Common myeloid progenitor, CD34-positive (primary cell): ENCODE data around the gene HNRNPH2.
A peak's percentile ranks its signal among the peaks of the same experiment; 100 is the strongest.

Experiments
- CTCF ChIA-PET: fragments of 350-600 bp; sonication (Branson Sonifier 250); formaldehyde crosslinking; loops from one replicate; lab custom pipeline; 2021; ENCODE audit warnings: antibody characterized with exemption; lab: Charles Lee
- POLR2A ChIA-PET: fragments of 350-600 bp; sonication (Branson Sonifier 250); formaldehyde crosslinking; loops from one replicate; lab custom pipeline; 2021; ENCODE audit warnings: antibody characterized with exemption; lab: Charles Lee
- DNase-seq, 3 donors: peaks; one replicate each; pipeline versions ENCODE4 v3.0.0 to v3.0.0-alpha.2; 2013
- H3K27ac ChIP-seq, 2 experiments: 1 replicate in 1 of 2; 2 replicates in 1 of 2; pipeline ENCODE4 v1.7.0; 2013; ENCODE audit warnings: inconsistent platforms in 2 of 2, low read length in 2 of 2, mild to moderate bottlenecking in 2 of 2, low read depth in 1 of 2, moderate library complexity in 1 of 2; ENCODE audit not compliant: severe bottlenecking in 2 of 2, insufficient read depth in 1 of 2, poor library complexity in 1 of 2
- H3K27me3 ChIP-seq, 5 experiments: replicated peaks in 2 of 5; 1 replicate in 3 of 5; 2 replicates in 2 of 5; pipeline versions ENCODE4 v1.6.1 to v1.7.0; 2013; ENCODE audit warnings: low read length in 4 of 5, mild to moderate bottlenecking in 2 of 5, moderate library complexity in 2 of 5, inconsistent platforms in 1 of 5; ENCODE audit not compliant: insufficient read depth in 5 of 5, control insufficient read depth in 4 of 5
- H3K36me3 ChIP-seq, 4 experiments: 1 replicate in 2 of 4; 2 replicates in 2 of 4; pipeline versions ENCODE4 v1.6.1 to v1.7.0; 2013; ENCODE audit warnings: low read length in 3 of 4, control low read depth in 1 of 4, mild to moderate bottlenecking in 1 of 4; ENCODE audit not compliant: control insufficient read depth in 4 of 4, insufficient read depth in 4 of 4
- H3K4me1 ChIP-seq, 4 experiments: 1 replicate in 3 of 4; 2 replicates in 1 of 4; pipeline versions ENCODE4 v1.6.1 to v1.7.1; 2013; ENCODE audit warnings: low read length in 3 of 4, mild to moderate bottlenecking in 3 of 4, control low read depth in 1 of 4, inconsistent platforms in 1 of 4, moderate library complexity in 1 of 4; ENCODE audit not compliant: control insufficient read depth in 4 of 4, insufficient read depth in 4 of 4; ENCODE audit errors: control extremely low read depth in 1 of 4
- H3K4me3 ChIP-seq, 7 experiments: 1 replicate in 4 of 7; 2 replicates in 3 of 7; pipeline versions ENCODE4 v1.5.1 to v1.7.0; 2013; ENCODE audit warnings: mild to moderate bottlenecking in 7 of 7, low read length in 6 of 7, moderate library complexity in 6 of 7, inconsistent platforms in 2 of 7, low read depth in 2 of 7, control low read depth in 1 of 7; ENCODE audit not compliant: insufficient read depth in 4 of 7, control insufficient read depth in 1 of 7; ENCODE audit errors: extremely low read depth in 1 of 7
- H3K9me3 ChIP-seq, 5 experiments: 1 replicate in 4 of 5; 2 replicates in 1 of 5; pipeline versions ENCODE4 v1.6.1 to v1.7.1; 2013; ENCODE audit warnings: low read length in 4 of 5, mild to moderate bottlenecking in 2 of 5, inconsistent platforms in 1 of 5, low read depth in 1 of 5, moderate library complexity in 1 of 5; ENCODE audit not compliant: control insufficient read depth in 4 of 5, insufficient read depth in 2 of 5; ENCODE audit errors: control extremely low read depth in 1 of 5
- WGBS: methylation state at CpG from one replicate; pipeline ENCODE4 v1.1.5; 2013; ENCODE audit not compliant: insufficient coverage; 5-methylcytosine and 5-hydroxymethylcytosine counted together

Gene HNRNPH2

GRCh38 chrX:101369687-101370086 is 38.3 kb upstream of the HNRNPH2 start:
- Histone ChIP-seq H3K4me3 (peak overlapping the region in 1 of 7 experiments; percentile 8), H3K27ac (no peak overlapping the region), H3K4me1 (peaks cover 2 to 17% (median 11%) of the 10 kb centered on the region in 4 experiments), H3K27me3 (no peaks in the 10 kb centered on the region), H3K36me3 (peaks cover 4 to 21% (median 11%) of the 10 kb centered on the region in 4 experiments), H3K9me3 (no peaks in the 10 kb centered on the region)
- CTCF ChIA-PET, result no interaction called here
- POLR2A ChIA-PET, result no interaction called here
- DNase-seq, result no peak
- 85% methylated on average over 5 of the region's 6 CpGs for WGBS

GRCh38 chrX:101370888-101371504 is 37.0 kb upstream of the HNRNPH2 start:
- peak in 2 of 3 donors; percentile 29 to 43 for DNase-seq
- Histone ChIP-seq H3K9me3 (no peaks in the 10 kb centered on the region), H3K27ac (no peak overlapping the region), H3K36me3 (peaks cover 2 to 23% (median 7%) of the 10 kb centered on the region in 4 experiments), H3K4me1 (peaks cover 2 to 17% (median 11%) of the 10 kb centered on the region in 4 experiments), H3K27me3 (peaks cover 0 to 2% (median 0%) of the 10 kb centered on the region in 5 experiments), H3K4me3 (no peak overlapping the region)
- 27% methylated on average over 2 of the region's 3 CpGs for WGBS
- CTCF ChIA-PET, result no interaction called here
- POLR2A ChIA-PET, result no interaction called here

GRCh38 chrX:101377547-101377946 is 30.5 kb upstream of the HNRNPH2 start:
- 20% methylated on average over 1 of the region's 1 CpG for WGBS
- DNase-seq, result peak in 1 of 3 donors; percentile 17
- CTCF ChIA-PET, result interaction anchor here (1.4 kb wide), 1 partner anchor 8 kb away, joined by 3 read pairs; the partner anchor contains the start of gene BTK
- Histone ChIP-seq H3K4me3 (no peak overlapping the region), H3K36me3 (peaks cover 0 to 15% (median 1%) of the 10 kb centered on the region in 4 experiments), H3K9me3 (no peaks in the 10 kb centered on the region), H3K4me1 (peaks cover 0 to 3% (median under 1%) of the 10 kb centered on the region in 4 experiments), H3K27ac (no peak overlapping the region), H3K27me3 (peaks cover 0 to 2% (median 0%) of the 10 kb centered on the region in 5 experiments)
- POLR2A ChIA-PET, result no interaction called here

GRCh38 chrX:101383679-101384205 is 24.3 kb upstream of the HNRNPH2 start:
- Histone ChIP-seq H3K27me3 (no peaks in the 10 kb centered on the region), H3K4me3 (peak overlapping the region in 2 of 7 experiments; percentile 52 to 56), H3K9me3 (no peaks in the 10 kb centered on the region), H3K4me1 (peaks cover 10 to 35% (median 17%) of the 10 kb centered on the region in 4 experiments), H3K27ac (no peak overlapping the region), H3K36me3 (no peaks in the 10 kb centered on the region)
- ChIA-PET POLR2A (no interaction called here), CTCF (interaction anchor here (0.8 to 1.1 kb wide), 2 partner anchors 9 to 18 kb away, joined by 3 to 4 read pairs; no protein-coding TSS in a partner anchor)
- 41% methylated on average over 2 of the region's 4 CpGs for WGBS
- DNase-seq, result peak in 2 of 3 donors; percentile 47 to 53

- H3K27ac ChIP-seq, result peak overlapping the region; percentile 38 to 79
- ChIA-PET POLR2A (no interaction called here), CTCF (interaction anchor here (1.1 kb wide), 1 partner anchor 8 kb away, joined by 3 read pairs; no protein-coding TSS in a partner anchor)
- DNase-seq, result no peak
- no peaks in the 10 kb centered on the region for H3K36me3 ChIP-seq
- 77% methylated on average over 7 of the region's 7 CpGs for WGBS
- peak overlapping the region in 6 of 7 experiments; percentile 51 to 75 (median 62) for H3K4me3 ChIP-seq
- no peaks in the 10 kb centered on the region for H3K27me3 ChIP-seq
- no peaks in the 10 kb centered on the region for H3K9me3 ChIP-seq
- H3K4me1 ChIP-seq, result peaks cover 10 to 38% (median 17%) of the 10 kb centered on the region in 4 experiments
Measured at GRCh38 chrX:101385026-101385684, 22.9 kb upstream of the HNRNPH2 start.

- DNase-seq, result peak in 2 of 3 donors; percentile 68 to 73
- peak within 1 kb of the TSS; percentile 38 to 79 for H3K27ac ChIP-seq
- 47% methylated on average over 8 of the region's 9 CpGs for WGBS
- H3K27me3 ChIP-seq, result peaks cover 0 to 4% (median 0%) of the 10 kb centered on the region in 5 experiments
- ChIA-PET CTCF (interaction anchor here (1.1 kb wide), 1 partner anchor 9 kb away, joined by 3 read pairs; no protein-coding TSS in a partner anchor), POLR2A (no interaction called here)
- H3K4me1 ChIP-seq, result peaks cover 10 to 40% (median 17%) of the 10 kb centered on the region in 4 experiments
- no peaks in the 10 kb centered on the region for H3K9me3 ChIP-seq
- H3K4me3 ChIP-seq, result peak within 1 kb of the TSS; percentile 11 to 75 (median 61)
- H3K36me3 ChIP-seq, result no peaks in the 10 kb centered on the region
Measured at GRCh38 chrX:101385795-101386541, 22.1 kb upstream of the HNRNPH2 start, which contains the start of gene BTK. TSS of gene BTK (minus strand) at chrX:101386191. CDS start at chrX:101375284, 10,907 bp downstream.
